ENCODE measurements around the gene FUCA2. TPM values are rescaled to one million over a fixed set of nuclear protein-coding genes. Genes with fewer than 3 reads are reported as not detected.
"Not testable (repeated sequence)": the region's sequence is repeated elsewhere in the genome, so short reads cannot be mapped to it uniquely, and the experiment has no call there.

Gene FUCA2
- total RNA-seq, 2 experiments from 2014 or later = 6.7 to 7.8 TPM

GRCh38 chr6:143515766-143516355 lies 4.3 kb upstream of the FUCA2 start:
- Mint-ChIP-seq H3K27ac (no peak overlapping the region), H3K36me3 (ENCODE audit: low read depth) (peaks cover 10% of the 10 kb centered on the region), H3K4me3 (no peak overlapping the region), H3K27me3 (no peaks in the 10 kb centered on the region), H3K4me1 (peaks cover 22% of the 10 kb centered on the region), H3K9me3 (ENCODE audit: low read depth) (no peaks in the 10 kb centered on the region)
- no peak for ATAC-seq
- intact Hi-C loops (cut with DNase I, micrococcal nuclease) = no loop called here
- ChIA-PET POLR2A (no interaction called here), CTCF (interaction anchor here (0.9 kb wide), 1 partner anchor 21 kb away, joined by 3 read pairs; no protein-coding TSS in a partner anchor)
- DNase-seq = no peak

GRCh38 chr6:143515061-143515760 lies 3.7 kb upstream of the FUCA2 start:
- DNase-seq = no peak
- CTCF ChIA-PET = interaction anchor here (0.9 to 1.0 kb wide), 2 partner anchors 22 to 60 kb away, joined by 3 to 4 read pairs; no protein-coding TSS in a partner anchor
- Mint-ChIP-seq H3K27ac (no peak overlapping the region), H3K4me3 (no peak overlapping the region), H3K36me3 (ENCODE audit: low read depth) (peaks cover 10% of the 10 kb centered on the region), H3K27me3 (no peaks in the 10 kb centered on the region), H3K4me1 (peaks cover 25% of the 10 kb centered on the region), H3K9me3 (ENCODE audit: low read depth) (no peaks in the 10 kb centered on the region)
- intact Hi-C loops (cut with DNase I, micrococcal nuclease) = no loop called here
- POLR2A ChIA-PET = no interaction called here
- no peak for ATAC-seq

- peaks cover 10% of the 10 kb centered on the region for H3K36me3 Mint-ChIP-seq (ENCODE audit: low read depth)
- no peaks in the 10 kb centered on the region for H3K27me3 Mint-ChIP-seq
- H3K9me3 Mint-ChIP-seq (ENCODE audit: low read depth) = no peaks in the 10 kb centered on the region
- ChIA-PET CTCF (interaction anchor here (0.6 to 3.4 kb wide), 8 partner anchors 13 to 910 kb away, joined by 3 to 16 read pairs (median 3); no protein-coding TSS in a partner anchor), POLR2A (interaction anchor here (1.1 kb wide), 1 partner anchor 63 kb away, joined by 3 read pairs; the partner anchor contains the start of genes ADAT2 and PEX3)
- peaks cover 28% of the 10 kb centered on the region for H3K4me1 Mint-ChIP-seq
- intact Hi-C loops (cut with DNase I, micrococcal nuclease) = loop anchor here in 1 of 2 experiments (2.0 to 5.0 kb wide), 3 partner anchors 61 to 499 kb away; no protein-coding TSS in a partner anchor
- peak overlapping the region; percentile 19 for H3K4me3 Mint-ChIP-seq
- ATAC-seq (no peak), DNase-seq (peak; percentile 71)
- H3K27ac Mint-ChIP-seq = peak overlapping the region; percentile 4
These were observed 1.9 kb upstream of the FUCA2 start for GRCh38 chr6:143513410-143513809.

- peak overlapping the region; percentile 84 for H3K4me3 Mint-ChIP-seq
- peaks cover 21% of the 10 kb centered on the region for H3K36me3 Mint-ChIP-seq (ENCODE audit: low read depth)
- POLR2A ChIA-PET = interaction anchor here (0.6 to 1.1 kb wide), 2 partner anchors 60 to 94 kb away, joined by 4 read pairs; partner anchors contain the start of genes ADAT2 and PEX3
These were observed 1.2 kb downstream of the FUCA2 start for GRCh38 chr6:143510326-143510725.

GRCh38 chr6:143507358-143508145 lies 4.0 kb downstream of the FUCA2 start:
- no peak for DNase-seq
- POLR2A ChIA-PET = no interaction called here

More at GRCh38 chr6:143510326-143510725, 1.2 kb downstream of the FUCA2 start:
- not testable (repeated sequence) for DNase-seq; H3K27ac Mint-ChIP-seq; ATAC-seq; H3K27me3 Mint-ChIP-seq; H3K9me3 Mint-ChIP-seq (ENCODE audit: low read depth)
- CTCF ChIA-PET = interaction anchor here (1.1 kb wide), 1 partner anchor 31 kb away, joined by 3 read pairs; no protein-coding TSS in a partner anchor
- intact Hi-C loops (cut with DNase I, micrococcal nuclease) = loop anchor here (2.0 to 5.0 kb wide), 5 partner anchors 26 to 502 kb away; partner anchors contain the start of gene LTV1 (in 1 of the 2)
- peaks cover 27% of the 10 kb centered on the region for H3K4me1 Mint-ChIP-seq

GRCh38 chr6:143506620-143507019 lies 4.9 kb downstream of the FUCA2 start:
- ChIA-PET POLR2A (no interaction called here), CTCF (interaction anchor here (0.6 to 0.7 kb wide), 2 partner anchors 16 to 29 kb away, joined by 3 read pairs; no protein-coding TSS in a partner anchor)
- Mint-ChIP-seq H3K4me3 (no peak overlapping the region), H3K36me3 (ENCODE audit: low read depth) (peaks cover 14% of the 10 kb centered on the region), H3K27ac (no peak overlapping the region), H3K9me3 (ENCODE audit: low read depth) (no peaks in the 10 kb centered on the region), H3K4me1 (peaks cover 17% of the 10 kb centered on the region), H3K27me3 (no peaks in the 10 kb centered on the region)
- intact Hi-C loops (cut with DNase I, micrococcal nuclease) = no loop called here
- ATAC-seq = no peak
- no peak for DNase-seq

More at GRCh38 chr6:143507358-143508145, 4.0 kb downstream of the FUCA2 start:
- Mint-ChIP-seq H3K27me3 (no peaks in the 10 kb centered on the region), H3K27ac (no peak overlapping the region), H3K4me1 (peaks cover 24% of the 10 kb centered on the region), H3K9me3 (ENCODE audit: low read depth) (no peaks in the 10 kb centered on the region), H3K36me3 (ENCODE audit: low read depth) (peaks cover 15% of the 10 kb centered on the region), H3K4me3 (no peak overlapping the region)
- CTCF ChIA-PET = interaction anchor here (0.8 to 0.9 kb wide), 2 partner anchors 237 to 792 kb away, joined by 3 to 4 read pairs; no protein-coding TSS in a partner anchor
- intact Hi-C loops (cut with DNase I, micrococcal nuclease) = no loop called here
- ATAC-seq = no peak

GRCh38 chr6:143506199-143506598 lies 5.3 kb downstream of the FUCA2 start:
- intact Hi-C loops (cut with DNase I, micrococcal nuclease) = no loop called here
- H3K27ac Mint-ChIP-seq = no peak overlapping the region
- no peak overlapping the region for H3K4me3 Mint-ChIP-seq
- ChIA-PET CTCF (interaction anchor here (0.6 to 0.9 kb wide), 2 partner anchors 30 to 340 kb away, joined by 3 to 4 read pairs; no protein-coding TSS in a partner anchor), POLR2A (interaction anchor here (0.6 to 0.9 kb wide), 2 partner anchors 9 to 337 kb away, joined by 3 to 4 read pairs; no protein-coding TSS in a partner anchor)
- DNase-seq (no peak), ATAC-seq (no peak)
- peaks cover 16% of the 10 kb centered on the region for H3K4me1 Mint-ChIP-seq
- H3K27me3 Mint-ChIP-seq = no peaks in the 10 kb centered on the region
- H3K9me3 Mint-ChIP-seq (ENCODE audit: low read depth) = no peaks in the 10 kb centered on the region
- peaks cover 14% of the 10 kb centered on the region for H3K36me3 Mint-ChIP-seq (ENCODE audit: low read depth)

GRCh38 chr6:143505537-143505936 lies 6.0 kb downstream of the FUCA2 start:
- ChIA-PET CTCF (interaction anchor here (0.9 to 1.1 kb wide), 2 partner anchors 31 to 340 kb away, joined by 3 to 4 read pairs; no protein-coding TSS in a partner anchor), POLR2A (interaction anchor here (0.6 to 0.9 kb wide), 2 partner anchors 8 to 336 kb away, joined by 3 to 4 read pairs; no protein-coding TSS in a partner anchor)
- Mint-ChIP-seq H3K4me3 (no peak overlapping the region), H3K27me3 (no peaks in the 10 kb centered on the region), H3K4me1 (peaks cover 10% of the 10 kb centered on the region), H3K27ac (no peak overlapping the region), H3K9me3 (ENCODE audit: low read depth) (no peaks in the 10 kb centered on the region), H3K36me3 (ENCODE audit: low read depth) (peaks cover 11% of the 10 kb centered on the region)
- ATAC-seq (peak; percentile 84), DNase-seq (no peak)
- intact Hi-C loops (cut with DNase I, micrococcal nuclease) = no loop called here

- ChIA-PET CTCF (interaction anchor here (1.1 kb wide), 1 partner anchor 31 kb away, joined by 3 read pairs; no protein-coding TSS in a partner anchor), POLR2A (interaction anchor here (0.9 kb wide), 1 partner anchor 8 kb away, joined by 3 read pairs; no protein-coding TSS in a partner anchor)
- DNase-seq (no peak), ATAC-seq (peak; percentile 61)
- Mint-ChIP-seq H3K36me3 (ENCODE audit: low read depth) (peaks cover 11% of the 10 kb centered on the region), H3K27ac (no peak overlapping the region), H3K4me1 (peaks cover 10% of the 10 kb centered on the region), H3K9me3 (ENCODE audit: low read depth) (no peaks in the 10 kb centered on the region), H3K27me3 (no peaks in the 10 kb centered on the region), H3K4me3 (no peak overlapping the region)
- intact Hi-C loops (cut with DNase I, micrococcal nuclease) = no loop called here
These were observed 6.4 kb downstream of the FUCA2 start for GRCh38 chr6:143505111-143505510.

- H3K27ac Mint-ChIP-seq = no peak overlapping the region
- POLR2A ChIA-PET = no interaction called here
- intact Hi-C loops (cut with DNase I, micrococcal nuclease) = no loop called here
These were observed 7.2 kb downstream of the FUCA2 start for GRCh38 chr6:143504369-143504768.

More at GRCh38 chr6:143504369-143504768, 7.2 kb downstream of the FUCA2 start:
- CTCF ChIA-PET = no interaction called here
- no peak for ATAC-seq
- no peak overlapping the region for H3K4me3 Mint-ChIP-seq
- H3K4me1 Mint-ChIP-seq = peaks cover 7% of the 10 kb centered on the region
- no peaks in the 10 kb centered on the region for H3K9me3 Mint-ChIP-seq (ENCODE audit: low read depth)
- peaks cover 11% of the 10 kb centered on the region for H3K36me3 Mint-ChIP-seq (ENCODE audit: low read depth)
- no peaks in the 10 kb centered on the region for H3K27me3 Mint-ChIP-seq
- no peak for DNase-seq
